Measurements from ENCODE around the gene SMAD5. TPM values are rescaled to one million over a fixed set of nuclear protein-coding genes. Genes with fewer than 3 reads are reported as not detected.

Gene SMAD5
- total RNA-seq, 3 donors from 2014 or later, result 45.6 to 63.7 (median 52.4) TPM

- Histone ChIP-seq H3K4me3 (no peak overlapping the region), H3K9me3 (no peaks in the 10 kb centered on the region), H3K27me3 (no peaks in the 10 kb centered on the region), H3K4me1 (no peaks in the 10 kb centered on the region), H3K36me3 (no peaks in the 10 kb centered on the region), H3K27ac (no peak overlapping the region)
- intact Hi-C loops (cut with DNase I; ENCODE audit: low total_unique reads), result no loop called here
- no peak for TF ChIP-seq CTCF (IDR thresholded peaks at IDR 0.05)
- no peak for TF ChIP-seq POLR2A (IDR thresholded peaks at IDR 0.05)
- no peak for TF ChIP-seq POLR2AphosphoS5 (IDR thresholded peaks at IDR 0.05)
- DNase-seq (ENCODE audit: low spot score in 2 of 2), result no peak
Observed at GRCh38 chr5:136159457-136159856, 26.8 kb downstream of the SMAD5 start.

- intact Hi-C loops (cut with DNase I; ENCODE audit: low total_unique reads), result no loop called here
- Histone ChIP-seq H3K27ac (no peak overlapping the region), H3K9me3 (no peaks in the 10 kb centered on the region), H3K4me1 (no peaks in the 10 kb centered on the region), H3K36me3 (no peaks in the 10 kb centered on the region), H3K4me3 (no peak overlapping the region), H3K27me3 (no peaks in the 10 kb centered on the region)
- no peak for DNase-seq (ENCODE audit: low spot score in 2 of 2)
- TF ChIP-seq POLR2A (IDR thresholded peaks at IDR 0.05) (no peak), CTCF (IDR thresholded peaks at IDR 0.05) (no peak), POLR2AphosphoS5 (IDR thresholded peaks at IDR 0.05) (no peak)
Observed at GRCh38 chr5:136162008-136162407, 29.4 kb downstream of the SMAD5 start.

GRCh38 chr5:136164226-136164625 is 31.6 kb downstream of the SMAD5 start:
- H3K36me3 ChIP-seq, result no peaks in the 10 kb centered on the region
- intact Hi-C loops (cut with DNase I; ENCODE audit: low total_unique reads), result no loop called here
- H3K4me3 ChIP-seq, result no peak overlapping the region
- no peaks in the 10 kb centered on the region for H3K9me3 ChIP-seq
- DNase-seq (ENCODE audit: low spot score in 2 of 2), result no peak
- no peak for TF ChIP-seq CTCF (IDR thresholded peaks at IDR 0.05)
- no peak for TF ChIP-seq POLR2AphosphoS5 (IDR thresholded peaks at IDR 0.05)
- no peak for TF ChIP-seq POLR2A (IDR thresholded peaks at IDR 0.05)
- H3K27me3 ChIP-seq, result no peaks in the 10 kb centered on the region
- H3K27ac ChIP-seq, result no peak overlapping the region
- H3K4me1 ChIP-seq, result no peaks in the 10 kb centered on the region

- Histone ChIP-seq H3K4me3 (no peak overlapping the region), H3K9me3 (no peaks in the 10 kb centered on the region), H3K27ac (no peak overlapping the region), H3K27me3 (no peaks in the 10 kb centered on the region), H3K36me3 (no peaks in the 10 kb centered on the region), H3K4me1 (no peaks in the 10 kb centered on the region)
- no peak for DNase-seq (ENCODE audit: low spot score in 2 of 2)
- intact Hi-C loops (cut with DNase I; ENCODE audit: low total_unique reads), result no loop called here
- TF ChIP-seq POLR2AphosphoS5 (IDR thresholded peaks at IDR 0.05), result no peak
- TF ChIP-seq CTCF (IDR thresholded peaks at IDR 0.05), result no peak
- no peak for TF ChIP-seq POLR2A (IDR thresholded peaks at IDR 0.05)
Observed at GRCh38 chr5:136166909-136167308, 34.3 kb downstream of the SMAD5 start.

- Histone ChIP-seq H3K9me3 (no peaks in the 10 kb centered on the region), H3K27me3 (no peaks in the 10 kb centered on the region), H3K4me3 (no peak overlapping the region), H3K36me3 (no peaks in the 10 kb centered on the region), H3K27ac (no peak overlapping the region), H3K4me1 (no peaks in the 10 kb centered on the region)
- intact Hi-C loops (cut with DNase I; ENCODE audit: low total_unique reads), result no loop called here
- TF ChIP-seq CTCF (IDR thresholded peaks at IDR 0.05), result no peak
- TF ChIP-seq POLR2AphosphoS5 (IDR thresholded peaks at IDR 0.05), result no peak
- TF ChIP-seq POLR2A (IDR thresholded peaks at IDR 0.05), result no peak
- no peak for DNase-seq (ENCODE audit: low spot score in 2 of 2)
Observed at GRCh38 chr5:136169218-136169617, 36.6 kb downstream of the SMAD5 start.
